ENCODE measurements around the gene LELP1.
"Not testable (repeated sequence)": the region's sequence is repeated elsewhere in the genome, so short reads cannot be mapped to it uniquely, and the experiment has no call there.

Gene LELP1

GRCh38 chr1:153203130-153203529, at the start of gene LELP1:
LELP1 (plus strand) TSS chr1:153203430; CDS start chr1:153204708, 1,278 bp downstream.
- no peak for DNase-seq

- no peak for DNase-seq
These were observed 47.7 kb upstream of the LELP1 start for GRCh38 chr1:153155541-153155940.

DNA sequence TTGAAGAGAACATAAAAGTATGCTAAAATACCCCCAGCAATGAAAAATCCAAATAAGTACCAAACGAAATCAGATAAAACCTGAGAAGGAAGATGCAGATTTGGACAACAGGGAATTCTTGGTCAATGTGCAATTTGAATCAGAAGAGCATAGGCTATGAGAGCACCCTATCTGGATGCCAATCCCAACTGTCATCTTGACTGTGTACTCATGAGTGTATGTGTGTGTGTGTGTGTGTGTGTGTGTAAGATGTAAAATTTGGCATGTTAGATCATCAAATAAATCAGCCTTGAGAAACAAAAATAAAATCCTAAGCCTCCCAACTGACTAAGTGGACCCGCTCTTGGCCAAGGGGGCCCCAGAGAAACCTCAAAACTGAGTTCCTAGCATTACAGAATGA, 34.5 kb upstream of the LELP1 start:
- no peak for DNase-seq

DNA sequence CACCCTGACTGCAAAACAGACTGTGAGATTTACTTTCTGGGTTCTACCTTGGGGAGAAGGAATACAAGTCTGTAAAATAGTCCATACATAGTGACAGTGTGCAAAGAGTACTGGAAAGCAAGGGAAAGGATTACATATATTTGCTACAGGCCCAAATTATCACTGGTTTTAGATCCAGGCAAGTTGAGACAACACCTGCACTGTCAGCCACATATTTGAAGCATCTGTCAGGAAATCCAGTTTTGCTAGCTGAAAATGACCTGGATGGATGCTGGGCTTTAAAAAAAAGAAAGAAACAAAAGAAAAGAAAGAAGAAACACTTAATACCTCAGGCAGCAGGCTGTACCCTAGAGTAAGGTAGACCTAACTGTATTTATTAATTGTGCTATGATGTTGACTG, 28.6 kb upstream of the LELP1 start:
- DNase-seq: no peak

DNA sequence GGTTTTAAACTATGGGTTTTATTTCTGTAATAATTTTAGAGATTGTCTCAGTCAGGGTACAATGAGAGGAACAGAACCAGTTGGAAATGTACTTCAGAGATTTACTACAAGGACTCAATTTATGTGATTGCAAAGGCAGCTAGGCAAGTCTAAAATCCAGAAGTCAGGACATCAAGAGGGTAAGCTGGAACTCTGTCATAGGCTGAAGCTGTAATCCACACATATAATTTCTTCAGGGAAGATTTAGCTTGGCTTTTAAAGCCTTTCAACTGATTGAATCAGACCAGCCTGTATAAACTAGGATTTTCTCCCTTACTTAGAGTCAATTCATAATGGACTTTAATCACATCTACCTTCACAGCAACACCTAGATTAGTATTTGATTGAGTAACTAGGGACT, 24.3 kb upstream of the LELP1 start:
- no peak for DNase-seq

DNA sequence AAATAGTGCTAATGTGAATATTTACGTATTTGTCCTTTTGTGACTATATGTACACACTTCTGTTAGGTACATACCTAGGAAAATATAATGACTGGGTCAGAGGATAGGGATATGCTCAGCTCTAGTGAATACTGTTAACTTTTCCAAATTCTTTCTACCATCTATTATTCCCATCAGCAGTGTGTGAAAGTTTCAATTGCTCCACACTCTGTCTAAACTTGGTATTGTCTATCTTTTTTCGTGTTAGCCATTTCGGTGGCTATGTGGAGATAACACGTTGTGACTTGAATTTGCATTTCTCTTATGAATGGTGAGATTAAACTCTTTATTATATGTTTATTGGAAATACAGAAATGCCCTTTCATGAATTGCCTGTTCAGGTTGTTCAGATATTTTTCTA, 22.7 kb upstream of the LELP1 start:
- DNase-seq: no peak

- not testable (repeated sequence) for DNase-seq
These were observed 14.9 kb upstream of the LELP1 start for GRCh38 chr1:153188301-153188700.

DNA sequence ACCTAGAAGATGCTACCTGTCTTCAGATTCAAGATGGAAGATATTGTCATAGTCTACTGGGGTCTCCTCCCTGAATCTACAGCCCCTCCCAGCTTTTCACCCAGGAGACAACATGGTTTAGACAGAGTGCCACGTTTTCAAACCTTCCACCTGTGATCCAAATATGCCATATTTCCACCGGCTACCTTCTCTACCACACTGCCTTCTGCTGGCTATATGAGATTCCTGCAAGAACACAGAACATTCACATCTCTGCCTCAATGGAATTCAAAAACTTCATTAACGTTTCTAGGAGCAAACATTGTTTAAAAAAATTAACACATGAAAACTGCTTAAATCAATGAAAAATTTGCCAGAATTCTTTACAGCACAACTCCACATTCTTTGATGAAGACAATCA, 12.9 kb upstream of the LELP1 start:
- DNase-seq: peak; percentile 12 to 64 (median 62)

DNA sequence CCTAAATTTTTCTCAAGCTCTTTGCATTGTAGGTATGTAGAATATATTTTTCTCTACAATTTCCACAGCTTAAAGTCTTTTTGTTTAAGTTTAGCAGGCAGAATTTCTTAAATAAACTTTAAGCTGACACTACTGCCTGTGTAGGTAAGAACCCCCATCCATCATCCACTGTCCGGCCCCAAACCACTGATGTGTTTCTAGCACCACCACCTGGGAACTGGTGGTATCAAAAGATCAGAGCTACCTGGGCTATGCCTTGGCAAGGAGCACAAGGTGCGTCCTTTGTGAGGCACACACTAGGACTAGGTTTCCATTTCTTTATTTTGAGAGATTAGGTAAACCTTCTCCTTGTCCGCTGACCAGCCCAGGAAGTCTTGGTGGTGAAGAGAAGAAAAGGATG, 10.5 kb upstream of the LELP1 start:
- DNase-seq: peak; percentile 56 to 75 (median 75)

DNA sequence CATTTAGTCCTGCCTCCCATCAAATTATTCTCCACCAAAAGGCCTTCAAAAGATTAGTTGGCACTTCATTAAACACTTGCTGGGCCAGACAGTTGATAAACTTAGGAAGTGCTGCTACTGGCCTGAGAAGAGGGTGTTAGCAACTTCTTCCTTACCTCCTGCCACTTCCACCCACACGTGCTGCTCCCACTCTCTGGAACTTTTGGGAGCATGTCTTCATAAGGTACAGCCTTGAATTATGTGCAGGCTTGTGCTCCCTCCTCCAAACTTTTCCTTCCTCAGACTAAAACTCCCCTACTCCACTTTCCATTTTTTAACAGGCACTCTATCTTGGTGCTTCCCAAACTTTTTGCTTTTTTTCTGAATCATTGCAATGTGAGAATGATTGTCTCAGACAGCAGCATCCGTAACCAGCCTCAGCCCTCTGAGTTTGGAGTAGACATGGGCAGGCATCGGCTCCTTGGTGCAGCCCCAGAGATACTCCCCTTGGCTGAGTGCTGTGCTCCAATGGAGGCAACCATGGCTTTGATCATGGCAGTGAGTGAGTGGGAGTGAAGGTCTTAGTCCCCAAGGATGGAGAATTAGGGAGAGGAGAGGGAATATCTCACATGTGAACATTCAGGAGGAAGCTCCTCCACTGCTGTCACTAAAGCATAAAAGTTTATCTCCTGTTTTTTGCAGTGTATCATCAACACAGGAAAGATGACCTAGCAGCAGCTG, 8.7 kb upstream of the LELP1 start:
- DNase-seq: no peak

DNA sequence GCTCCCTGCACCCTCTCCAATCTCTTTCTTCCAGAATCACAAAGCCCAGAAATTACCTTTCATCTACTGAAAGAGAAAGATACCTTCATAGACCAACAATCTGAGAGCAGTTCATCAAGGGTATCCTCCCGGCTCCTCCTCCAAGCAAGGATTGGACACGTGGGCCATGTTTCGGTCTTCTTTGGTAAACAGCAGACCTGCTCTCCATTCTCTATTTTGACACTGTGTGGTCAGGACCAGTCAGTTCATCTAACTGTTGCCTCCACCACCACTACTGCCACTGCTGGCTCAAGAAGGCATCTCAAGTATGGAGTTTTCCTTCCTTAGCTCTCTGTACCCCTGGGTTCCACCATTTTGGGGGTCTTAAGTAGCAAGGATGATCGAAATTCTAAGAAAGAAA, 8.0 kb upstream of the LELP1 start:
- no peak for DNase-seq

- no peak for DNase-seq
These were observed 1.2 kb upstream of the LELP1 start for GRCh38 chr1:153202006-153202405.

GRCh38 chr1:153206631-153207030, 3.4 kb downstream of the LELP1 start:
- DNase-seq: no peak

DNA sequence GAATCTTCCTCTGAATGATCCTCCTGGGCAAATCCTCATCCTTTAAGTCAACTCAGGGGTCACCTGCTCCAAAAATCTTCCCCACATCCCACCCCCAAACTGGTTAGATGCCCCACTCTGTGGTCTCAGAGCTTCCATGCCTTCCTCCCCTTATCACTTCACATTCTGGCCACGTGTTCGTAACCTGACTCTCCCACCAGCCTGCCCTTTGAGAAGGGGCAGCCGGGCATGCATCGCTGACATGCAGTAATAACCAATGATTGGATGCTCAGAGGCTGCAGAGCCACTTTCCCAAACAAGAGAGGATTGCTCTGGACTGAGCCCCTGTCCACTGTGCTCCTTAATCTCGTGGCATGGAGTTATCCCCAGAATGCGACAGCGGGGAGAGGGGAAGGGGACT, 7.0 kb downstream of the LELP1 start:
- peak in 1 of 3 experiments; percentile 62 for DNase-seq

- DNase-seq: no peak
These were observed 9.0 kb downstream of the LELP1 start for GRCh38 chr1:153212201-153212600.

DNA sequence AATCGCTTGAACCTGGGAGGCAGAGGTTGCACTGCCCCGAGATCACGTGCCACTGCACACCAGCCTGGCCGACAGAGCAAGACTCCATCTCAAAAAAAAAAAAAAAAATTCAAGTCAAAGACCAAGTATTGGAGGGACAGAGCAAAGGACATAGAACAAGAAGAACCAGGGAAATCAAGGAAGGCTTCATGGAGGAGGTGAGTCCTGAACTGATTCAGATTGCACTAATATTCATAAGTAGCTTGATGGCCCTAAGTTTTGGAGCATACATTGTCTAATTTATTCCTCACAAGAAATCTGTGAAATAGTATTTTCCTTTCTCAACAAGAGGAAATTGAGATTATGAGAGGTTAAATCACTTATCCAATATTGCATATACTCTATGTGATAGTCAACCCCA, 10.3 kb downstream of the LELP1 start:
- no peak for DNase-seq

DNA sequence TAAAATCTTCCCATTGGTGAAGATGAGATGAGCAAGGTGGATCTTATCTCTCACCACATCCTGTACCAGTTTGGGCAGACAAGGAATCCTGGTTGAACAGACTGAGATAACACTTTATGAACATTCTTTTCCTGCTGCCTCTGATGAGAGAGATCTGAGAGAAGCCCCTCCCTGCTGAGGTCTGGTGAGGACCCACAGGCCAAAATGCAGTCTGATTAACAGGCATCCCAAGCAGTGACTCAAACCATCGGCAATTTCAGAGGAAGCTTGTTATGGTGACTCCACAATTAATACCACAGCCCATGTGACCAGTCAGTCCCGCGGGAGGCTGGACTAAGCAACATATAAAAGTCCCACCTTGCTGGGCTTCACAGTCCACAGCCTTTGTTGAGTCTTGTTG, 14.0 kb downstream of the LELP1 start, which contains the start of gene PRR9:
Gene PRR9 (plus strand): TSS at position 373 of the 400 bp plus-strand sequence. CDS start 561 bp downstream, outside the sequence.
- DNase-seq: no peak

- DNase-seq: no peak
These were observed 14.7 kb downstream of the LELP1 start for GRCh38 chr1:153217744-153218416.

- peak in 2 of 3 experiments; percentile 22 to 38 for DNase-seq
These were observed 17.5 kb downstream of the LELP1 start for GRCh38 chr1:153220606-153221303.

GRCh38 chr1:153223040-153223891, 20.0 kb downstream of the LELP1 start:
- peak; percentile 58 to 84 (median 84) for DNase-seq

DNA sequence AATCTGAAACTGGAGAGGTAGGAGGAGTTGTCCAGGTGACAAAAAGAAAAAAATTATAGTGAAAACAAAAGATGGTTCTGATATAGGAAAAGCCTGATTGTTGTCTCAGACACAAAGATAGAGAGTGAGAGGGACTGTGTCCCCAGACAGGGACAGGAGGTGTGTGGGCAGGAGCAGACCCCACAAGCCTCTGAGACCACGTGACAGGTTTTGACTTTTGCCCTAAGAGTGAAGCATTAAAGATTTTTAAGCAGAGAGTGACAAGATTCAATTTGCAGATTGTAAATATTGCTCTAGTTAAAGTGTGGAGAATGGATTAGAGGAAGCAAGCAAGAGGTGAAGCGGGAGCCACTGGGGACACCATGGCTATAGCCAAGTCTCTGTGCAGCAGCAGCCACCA, 24.6 kb downstream of the LELP1 start:
- no peak for DNase-seq

- DNase-seq: no peak
These were observed 25.3 kb downstream of the LELP1 start for GRCh38 chr1:153228491-153228890.

All from NCI-H1417 (cell line).